Upper lobe of left lung (tissue), 4 donors: ENCODE results near the gene FBXL17.

ENCODE experiments used
- CTCF ChIP-seq, 6 experiments: fragments of 450-650 bp in 4 of 6; fragments of 200-600 bp in 2 of 6; sonication (generic) in 2 of 6; IDR thresholded peaks; one replicate each; pipeline ENCODE4 v1.5.1; 2016 to 2019; ENCODE audit warnings: antibody characterized with exemption in 6 of 6
- EP300 ChIP-seq, 4 donors: sonication (generic); formaldehyde crosslinking; IDR thresholded peaks; one replicate each; pipeline ENCODE4 v1.5.1; 2017; ENCODE audit warnings: antibody characterized with exemption in 4 of 4, control low read depth in 2 of 4

DNA sequence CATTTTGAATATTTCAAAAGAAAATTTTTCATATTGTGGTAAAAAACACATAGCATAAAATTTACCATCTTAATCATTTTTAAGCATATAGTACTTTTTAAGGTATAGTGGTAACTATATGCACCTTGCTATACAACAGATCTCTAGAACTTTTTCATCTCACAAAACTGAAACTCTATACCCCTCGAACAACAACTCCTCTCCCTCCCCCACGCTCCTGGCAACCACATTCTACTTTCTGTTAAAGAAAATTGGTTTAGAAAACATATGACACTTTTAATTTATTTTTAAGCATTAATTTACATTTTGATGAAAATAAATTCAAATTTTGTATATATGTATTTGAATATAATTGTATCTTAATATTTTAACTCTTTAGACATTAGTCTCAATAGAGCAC, 563.9 kb downstream of the FBXL17 start:
- TF ChIP-seq CTCF (IDR thresholded peaks at IDR 0.05) (no peak), EP300 (IDR thresholded peaks at IDR 0.05) (no peak)
